ENCODE measurements around the gene IPMK. TPM values are rescaled to one million over a fixed set of nuclear protein-coding genes. Genes with fewer than 3 reads are reported as not detected.

IPMK gene
- total and polyA plus RNA-seq, 8 donors: 1.1 to 4.6 (median 2.6) TPM

GRCh38 chr10:58225654-58226053, 42.0 kb downstream of the IPMK start:
- ATAC-seq: no peak
- no peaks in the 10 kb centered on the region for H3K36me3 ChIP-seq
- H3K27me3 ChIP-seq: no peaks in the 10 kb centered on the region
- H3K9me3 ChIP-seq: no peaks in the 10 kb centered on the region
- H3K4me1 ChIP-seq: no peaks in the 10 kb centered on the region
- TF ChIP-seq CTCF (IDR thresholded peaks at IDR 0.05): no peak
- intact Hi-C loops (cut with DNase I): no loop called here
- H3K4me3 ChIP-seq: no peak overlapping the region
- no peak overlapping the region for H3K27ac ChIP-seq
- DNase-seq: no peak
- WGBS, 2 donors: 88 to 91% methylated on average over 2 of the region's 2 CpGs
- no peak for FAIRE-seq

DNA sequence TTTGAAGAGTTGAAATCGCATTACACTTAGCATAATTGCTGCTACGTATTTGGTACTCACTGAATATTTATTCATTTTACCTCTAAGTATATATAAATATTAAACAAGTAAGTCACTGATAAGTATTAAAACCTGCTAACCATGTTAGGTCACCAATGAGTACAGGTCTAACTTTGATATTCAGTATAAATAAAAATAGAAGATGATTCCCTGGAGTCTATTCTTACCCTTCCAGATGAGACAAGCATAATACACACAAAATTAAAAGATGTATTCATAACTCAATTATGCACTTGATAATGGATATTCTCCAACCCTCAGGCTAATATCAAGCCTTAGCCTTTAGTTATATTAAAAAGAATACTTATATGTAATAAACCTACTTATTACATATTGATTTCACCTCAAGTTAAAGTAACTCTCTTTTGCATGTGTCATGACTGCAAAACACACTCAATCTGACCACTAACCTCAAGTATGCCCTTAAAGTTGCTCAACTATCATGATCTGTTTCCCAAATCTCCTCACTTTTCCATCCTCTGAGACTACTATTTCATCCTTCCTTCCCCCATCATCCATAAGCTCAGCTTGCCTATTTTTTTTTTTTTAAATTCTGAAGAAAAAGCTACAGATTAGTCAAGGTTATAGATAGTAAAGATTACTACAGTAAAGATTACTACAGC, 46.8 kb downstream of the IPMK start:
- no peak overlapping the region for H3K27ac ChIP-seq
- FAIRE-seq (no peak), DNase-seq (no peak), ATAC-seq (no peak)
- intact Hi-C loops (cut with DNase I): no loop called here
- 96 to 98% methylated on average over 2 of the region's 2 CpGs for WGBS, 2 donors
- H3K36me3 ChIP-seq: no peaks in the 10 kb centered on the region
- TF ChIP-seq CTCF (IDR thresholded peaks at IDR 0.05): no peak
- no peaks in the 10 kb centered on the region for H3K4me1 ChIP-seq
- H3K27me3 ChIP-seq: no peaks in the 10 kb centered on the region
- H3K9me3 ChIP-seq: no peaks in the 10 kb centered on the region
- H3K4me3 ChIP-seq: no peak overlapping the region

DNA sequence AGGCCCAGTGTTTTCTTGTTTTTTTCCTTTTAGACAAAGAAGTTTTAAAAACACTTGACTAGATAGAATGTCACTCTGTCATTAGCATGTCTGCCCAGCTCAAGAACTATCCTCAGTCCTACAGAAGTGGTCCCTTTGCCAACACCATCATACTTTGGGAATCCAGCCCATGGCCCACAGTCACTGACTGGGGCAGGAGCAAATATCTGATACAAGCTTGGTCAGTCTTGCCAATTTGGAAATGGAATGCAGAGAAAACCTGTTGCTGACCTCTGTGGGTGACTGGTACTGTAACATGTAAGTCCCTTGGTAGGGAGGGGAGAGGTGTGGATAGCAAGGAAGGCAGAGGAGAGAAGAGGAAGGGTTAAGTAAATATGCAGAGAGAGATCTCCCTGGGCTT, 47.8 kb downstream of the IPMK start:
- DNase-seq (no peak), FAIRE-seq (no peak), ATAC-seq (no peak)
- H3K27ac ChIP-seq: no peak overlapping the region
- H3K4me1 ChIP-seq: no peaks in the 10 kb centered on the region
- H3K36me3 ChIP-seq: no peaks in the 10 kb centered on the region
- intact Hi-C loops (cut with DNase I): no loop called here
- no peak for TF ChIP-seq CTCF (IDR thresholded peaks at IDR 0.05)
- no peaks in the 10 kb centered on the region for H3K27me3 ChIP-seq
- H3K9me3 ChIP-seq: no peaks in the 10 kb centered on the region
- no peak overlapping the region for H3K4me3 ChIP-seq

DNA sequence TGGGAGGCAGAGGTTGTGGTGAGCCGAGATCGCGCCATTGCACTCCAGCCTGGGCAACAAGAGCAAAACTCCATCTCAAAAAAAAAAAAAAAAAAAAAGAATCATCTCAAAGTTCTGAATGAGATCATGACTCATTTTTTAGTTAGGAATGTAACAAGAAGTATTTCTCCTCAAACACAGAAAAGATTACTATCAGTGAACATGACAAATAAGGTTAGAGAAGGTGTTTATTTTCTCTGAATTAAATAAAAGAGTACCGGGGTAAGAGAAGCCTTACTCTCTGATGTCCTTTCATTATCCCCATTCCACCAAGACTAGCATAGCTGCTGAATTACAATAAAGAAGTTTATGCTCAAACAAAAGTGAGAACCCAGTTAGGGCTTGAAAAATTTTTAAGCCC, 50.1 kb downstream of the IPMK start:
- Histone ChIP-seq H3K4me3 (no peak overlapping the region), H3K9me3 (no peaks in the 10 kb centered on the region), H3K27ac (no peak overlapping the region), H3K27me3 (no peaks in the 10 kb centered on the region), H3K4me1 (no peaks in the 10 kb centered on the region), H3K36me3 (no peaks in the 10 kb centered on the region)
- intact Hi-C loops (cut with DNase I): no loop called here
- ATAC-seq: no peak
- DNase-seq: no peak
- WGBS, 2 donors: 90 to 93% methylated on average over 4 of the region's 4 CpGs
- FAIRE-seq: no peak
- TF ChIP-seq CTCF (IDR thresholded peaks at IDR 0.05): no peak

DNA sequence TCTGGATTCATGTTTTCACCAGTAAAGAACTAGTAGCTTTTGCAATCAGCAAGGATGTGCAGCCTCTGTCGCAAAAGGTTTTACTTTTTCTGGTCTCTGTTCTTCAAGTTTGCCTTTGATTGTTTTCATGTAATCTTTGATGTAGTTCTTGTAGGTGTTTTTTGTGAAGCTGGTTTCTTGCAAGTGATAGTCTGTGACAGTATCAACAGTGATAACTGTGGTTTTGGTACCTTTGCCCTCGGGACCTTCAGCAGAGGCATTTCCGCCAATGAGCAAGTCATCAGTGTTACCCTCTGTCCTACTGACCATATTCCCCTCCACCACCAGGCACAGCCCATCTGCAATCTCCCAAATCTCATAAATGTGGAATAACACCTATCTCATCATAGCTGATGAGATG, 55.1 kb downstream of the IPMK start:
- no peak for ATAC-seq
- DNase-seq: no peak
- intact Hi-C loops (cut with DNase I): no loop called here
- H3K9me3 ChIP-seq: no peaks in the 10 kb centered on the region
- TF ChIP-seq CTCF (IDR thresholded peaks at IDR 0.05): no peak
- no peaks in the 10 kb centered on the region for H3K27me3 ChIP-seq
- no peaks in the 10 kb centered on the region for H3K36me3 ChIP-seq
- H3K4me1 ChIP-seq: no peaks in the 10 kb centered on the region
- WGBS, 2 donors: 86 to 95% methylated on average over 3 of the region's 3 CpGs
- H3K4me3 ChIP-seq: no peak overlapping the region
- no peak overlapping the region for H3K27ac ChIP-seq
- FAIRE-seq: no peak
